Activated gamma-delta T cell treated with Interleukin-2 at 50 U/mL for 16 hours (primary cell): ENCODE measurements around the gene PRCD.

Experiments
- DNase-seq: peaks from one replicate; pipeline ENCODE4 v3.0.0-alpha.2; 2020

PRCD gene

GRCh38 chr17:76575570-76575969 lies 35.7 kb downstream of the PRCD start:
- no peak for DNase-seq

- no peak for DNase-seq
Measured at GRCh38 chr17:76576189-76576588, 36.3 kb downstream of the PRCD start.

GRCh38 chr17:76577876-76578275 lies 38.0 kb downstream of the PRCD start:
- DNase-seq: no peak

- no peak for DNase-seq
Measured at GRCh38 chr17:76578376-76578775, 38.5 kb downstream of the PRCD start.

- no peak for DNase-seq
Measured at GRCh38 chr17:76579281-76579680, 39.4 kb downstream of the PRCD start.

GRCh38 chr17:76581515-76581914 lies 41.7 kb downstream of the PRCD start:
- no peak for DNase-seq

GRCh38 chr17:76582660-76583059 lies 42.8 kb downstream of the PRCD start:
- no peak for DNase-seq

- no peak for DNase-seq
Measured at GRCh38 chr17:76584427-76585032, 44.7 kb downstream of the PRCD start.

GRCh38 chr17:76585033-76585648 lies 45.3 kb downstream of the PRCD start:
- DNase-seq: no peak

- peak; percentile 36 for DNase-seq
Measured at GRCh38 chr17:76585649-76586593, 46.1 kb downstream of the PRCD start, which contains the start of gene ST6GALNAC2. Gene ST6GALNAC2, minus strand, starts transcription at chr17:76585860. Its CDS starts 52 bp downstream, at chr17:76585808.

- DNase-seq: no peak
Measured at GRCh38 chr17:76586741-76587487, 47.1 kb downstream of the PRCD start.

GRCh38 chr17:76588182-76588581 lies 48.3 kb downstream of the PRCD start:
- DNase-seq: no peak

- DNase-seq: no peak
Measured at GRCh38 chr17:76593384-76593826, 53.6 kb downstream of the PRCD start.

GRCh38 chr17:76593959-76594358 lies 54.1 kb downstream of the PRCD start:
- DNase-seq: no peak

GRCh38 chr17:76594690-76595089 lies 54.8 kb downstream of the PRCD start:
- DNase-seq: no peak
